A549 (cell line): Measurements from ENCODE around the gene MARCHF11. TPM values are rescaled to one million over a fixed set of nuclear protein-coding genes. Genes with fewer than 3 reads are reported as not detected.

Experiments
- polyA plus RNA-seq, 4 experiments: library from polyadenylated mRNA; depleted of rRNA in 3 of 4; stranded (reverse); fragments of >200 nt; fragmentation: RNase III in 1 of 4; extraction: RNeasy Plus Mini Kit Qiagen cat#74134 plus additional on column Dnase treatment in 1 of 4; gene quantifications; 2 replicates in 3 of 4; 3 replicates in 1 of 4; pipeline ENCODE4 v1.2.3, GENCODE V29; 2011 to 2017
- small RNA-seq, 6 experiments: library from RNA; depleted of rRNA; stranded (forward); fragments of <200 nt; gene quantifications; one replicate each; pipeline ENCODE3, GENCODE V24; 2012

Gene MARCHF11
- polyA plus RNA-seq, 2 of the 4 experiments (the other 2 are of a cell fraction): not detected

Small RNA genes lying within 50 kb of the gene (small RNA-seq; reads per million reads assigned to genes)
- 0 to 0.26 (median 0) reads per million in 6 experiments for gene RNA5SP178
